Activated T-cell treated with anti-CD3 and anti-CD28 coated beads, Interleukin-2, amount 50 U/mL, for 1 hour (primary cell): ENCODE data around the gene PAPOLA.

Experiments
- DNase-seq: peaks from one replicate; pipeline ENCODE4 v3.0.0-alpha.2; 2020

Gene PAPOLA

DNA sequence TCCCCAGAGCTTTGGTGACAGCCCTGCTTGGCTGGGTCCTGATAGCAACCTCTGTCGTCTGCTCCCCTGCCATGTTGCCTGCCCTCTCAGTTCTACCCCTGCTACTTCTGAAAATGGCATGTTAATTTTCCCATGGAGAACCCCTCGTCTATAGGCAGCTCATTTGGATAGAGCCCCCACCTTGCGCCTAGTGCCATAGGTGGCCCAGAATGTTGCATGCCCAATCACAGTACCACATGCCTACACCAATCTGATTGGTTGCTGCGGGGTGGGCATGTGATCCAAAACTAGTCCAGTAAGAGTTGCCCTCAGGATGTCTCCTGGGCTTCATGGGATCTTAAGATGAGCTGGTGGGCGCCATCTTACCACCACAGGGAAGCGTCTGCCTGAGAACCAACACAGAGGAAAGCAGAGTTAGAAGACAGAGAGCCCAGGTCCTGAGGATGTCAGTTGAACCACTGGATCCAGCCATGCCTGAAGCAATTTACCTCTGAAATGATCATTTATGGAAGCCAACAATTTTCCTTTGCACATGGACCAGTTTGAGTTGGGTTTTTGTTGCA lies 85.7 kb downstream of the PAPOLA start:
- no peak for DNase-seq

GRCh38 chr14:96588410-96589257 lies 86.5 kb downstream of the PAPOLA start:
- DNase-seq: no peak

DNA sequence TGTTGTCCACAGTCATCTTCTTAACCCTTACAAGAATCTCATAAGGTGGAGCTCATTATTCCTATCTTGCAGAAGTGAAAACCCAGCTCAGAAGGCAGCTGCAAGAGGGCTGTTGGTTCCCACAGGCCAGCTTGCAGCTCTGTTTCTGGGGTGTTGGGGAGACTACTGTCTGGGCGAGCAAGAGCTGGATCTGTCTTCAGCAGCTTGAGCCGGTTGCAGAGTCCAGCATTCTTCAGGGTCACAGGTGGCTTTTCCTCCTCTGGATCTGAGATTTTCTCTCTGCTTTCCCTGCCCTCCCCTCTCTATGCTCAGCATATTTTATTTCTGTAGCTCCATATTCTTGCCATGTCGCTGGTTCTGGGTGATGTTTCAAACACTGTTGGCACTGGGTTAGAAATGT lies 87.4 kb downstream of the PAPOLA start:
- no peak for DNase-seq

GRCh38 chr14:96590190-96590864 lies 88.1 kb downstream of the PAPOLA start:
- DNase-seq: no peak

DNA sequence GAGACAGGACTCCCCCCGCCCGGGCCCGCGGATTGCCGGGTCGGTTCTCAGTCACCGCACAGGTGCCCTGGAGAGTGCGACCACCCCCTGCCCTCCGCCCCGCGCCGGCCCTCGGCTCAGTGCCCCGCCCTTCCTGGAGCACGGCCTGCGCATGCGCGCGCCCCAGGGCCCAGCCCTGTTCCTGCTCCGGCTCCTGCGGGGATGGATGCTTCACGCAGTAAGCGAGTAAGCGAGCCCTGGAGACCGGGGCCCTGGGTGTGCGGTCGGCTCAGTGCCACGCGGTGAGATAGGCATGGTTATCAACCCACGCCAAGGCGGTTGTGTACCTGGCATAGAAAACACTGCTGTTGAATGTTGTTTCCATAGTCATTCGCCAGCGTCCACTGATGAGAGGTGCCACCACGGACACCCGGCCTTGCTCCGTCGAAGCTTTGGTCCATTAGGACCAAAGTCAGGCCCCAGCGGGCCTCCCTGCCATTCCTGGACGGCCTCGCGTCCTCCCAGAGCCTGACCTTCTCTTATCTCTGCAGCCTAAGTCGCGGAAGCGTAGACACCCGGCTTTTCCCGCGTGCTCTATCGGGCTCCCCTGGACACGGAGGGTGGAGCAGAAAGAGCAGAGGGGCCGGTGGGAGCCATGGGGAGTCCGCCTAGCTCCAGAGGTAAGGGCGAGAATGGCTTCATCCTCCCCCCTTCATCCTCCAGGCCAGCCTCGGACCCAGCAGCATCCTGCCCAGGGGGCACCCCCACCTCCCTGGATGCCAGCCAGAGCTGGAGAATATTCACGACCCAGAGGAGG lies 90.6 kb downstream of the PAPOLA start:
- peak; percentile 76 for DNase-seq

- no peak for DNase-seq
These were observed 92.8 kb downstream of the PAPOLA start for GRCh38 chr14:96594961-96595360.

DNA sequence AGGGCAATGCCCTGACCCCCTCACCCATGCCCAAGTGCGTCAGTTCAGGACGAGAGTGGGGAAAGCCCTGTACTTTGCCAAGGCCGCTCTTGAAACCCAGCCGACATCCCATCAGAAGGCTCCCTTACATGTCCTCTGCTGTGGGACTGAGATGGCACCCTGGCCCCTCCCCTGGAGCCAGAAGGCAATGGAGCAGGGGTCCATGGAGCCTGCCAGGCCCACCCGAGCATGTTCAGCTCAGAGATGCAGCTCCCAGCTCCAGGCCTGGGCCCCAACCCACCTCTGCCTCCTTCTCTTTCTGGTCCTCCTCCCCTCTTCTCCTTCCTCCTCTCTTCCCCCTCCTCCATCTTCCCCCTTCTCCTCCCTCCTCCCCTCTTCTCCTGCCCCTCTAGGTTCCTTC lies 95.5 kb downstream of the PAPOLA start:
- DNase-seq: no peak

DNA sequence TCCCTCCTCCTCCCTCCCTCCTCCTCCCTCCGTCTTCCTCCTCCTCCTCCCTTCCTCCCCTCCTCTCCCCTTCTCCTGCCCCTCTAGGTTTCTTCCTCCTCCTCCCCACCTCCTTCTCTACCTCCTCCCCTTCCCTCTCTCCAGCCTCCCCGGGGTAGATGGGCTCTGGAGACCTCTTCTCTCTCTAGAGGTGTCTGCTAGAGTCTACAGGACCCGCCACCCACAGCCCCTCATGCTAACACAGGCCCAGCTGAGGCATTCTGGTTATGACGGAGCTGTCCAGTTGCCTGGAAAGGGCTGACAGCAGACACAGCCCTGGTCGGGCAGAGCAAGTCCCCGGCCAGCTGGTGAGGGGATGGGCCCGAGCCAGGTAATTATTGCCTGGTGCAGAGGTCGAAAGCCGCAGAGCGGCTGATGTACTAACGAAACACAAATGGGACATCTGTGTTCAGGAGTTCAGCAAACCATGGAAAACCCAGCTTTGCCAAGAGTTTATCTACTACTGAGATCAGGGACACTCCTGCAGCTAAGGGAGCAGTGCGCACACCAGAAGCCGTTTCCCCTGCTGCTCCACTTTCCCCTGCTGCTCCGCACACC lies 96.2 kb downstream of the PAPOLA start:
- DNase-seq: no peak

DNA sequence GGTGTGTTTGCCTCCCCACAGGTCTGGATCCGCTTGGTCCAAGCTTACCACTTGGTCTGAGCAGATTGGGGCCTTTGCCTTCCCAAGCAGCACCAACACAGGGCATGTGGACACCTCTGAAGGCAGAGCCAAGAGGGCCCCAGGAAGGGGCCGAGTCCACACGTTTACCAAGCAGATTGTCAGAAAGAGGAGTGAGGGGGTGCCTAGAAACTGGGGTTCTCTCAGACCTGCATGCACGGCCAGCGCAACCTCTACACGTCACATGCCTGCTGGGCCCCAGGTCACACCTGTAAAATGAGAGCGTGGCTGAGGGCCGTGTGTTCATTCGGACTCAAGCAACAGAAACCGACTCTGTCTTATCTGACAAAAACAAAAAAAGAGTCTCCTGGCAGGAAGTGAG lies 96.9 kb downstream of the PAPOLA start:
- DNase-seq: no peak

DNA sequence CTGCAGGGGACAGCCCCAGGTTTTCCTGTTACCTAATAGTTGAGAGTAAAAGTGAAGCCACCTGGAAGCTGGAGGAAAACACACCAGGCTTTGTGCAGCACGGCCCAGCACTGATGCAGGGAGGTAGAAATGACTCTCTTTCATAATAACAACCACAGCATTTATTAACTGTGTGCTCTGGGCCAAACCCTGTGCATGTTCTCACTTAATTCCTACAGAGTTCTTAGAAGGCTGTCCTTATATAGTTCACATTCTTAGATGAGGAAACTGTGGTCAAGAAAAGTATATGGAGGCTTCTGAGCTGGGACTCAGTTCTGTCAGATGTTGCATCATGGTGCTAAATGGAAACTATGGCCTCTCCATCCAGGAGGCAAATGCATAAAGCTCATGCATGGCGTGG lies 100.0 kb downstream of the PAPOLA start:
- DNase-seq: no peak

DNA sequence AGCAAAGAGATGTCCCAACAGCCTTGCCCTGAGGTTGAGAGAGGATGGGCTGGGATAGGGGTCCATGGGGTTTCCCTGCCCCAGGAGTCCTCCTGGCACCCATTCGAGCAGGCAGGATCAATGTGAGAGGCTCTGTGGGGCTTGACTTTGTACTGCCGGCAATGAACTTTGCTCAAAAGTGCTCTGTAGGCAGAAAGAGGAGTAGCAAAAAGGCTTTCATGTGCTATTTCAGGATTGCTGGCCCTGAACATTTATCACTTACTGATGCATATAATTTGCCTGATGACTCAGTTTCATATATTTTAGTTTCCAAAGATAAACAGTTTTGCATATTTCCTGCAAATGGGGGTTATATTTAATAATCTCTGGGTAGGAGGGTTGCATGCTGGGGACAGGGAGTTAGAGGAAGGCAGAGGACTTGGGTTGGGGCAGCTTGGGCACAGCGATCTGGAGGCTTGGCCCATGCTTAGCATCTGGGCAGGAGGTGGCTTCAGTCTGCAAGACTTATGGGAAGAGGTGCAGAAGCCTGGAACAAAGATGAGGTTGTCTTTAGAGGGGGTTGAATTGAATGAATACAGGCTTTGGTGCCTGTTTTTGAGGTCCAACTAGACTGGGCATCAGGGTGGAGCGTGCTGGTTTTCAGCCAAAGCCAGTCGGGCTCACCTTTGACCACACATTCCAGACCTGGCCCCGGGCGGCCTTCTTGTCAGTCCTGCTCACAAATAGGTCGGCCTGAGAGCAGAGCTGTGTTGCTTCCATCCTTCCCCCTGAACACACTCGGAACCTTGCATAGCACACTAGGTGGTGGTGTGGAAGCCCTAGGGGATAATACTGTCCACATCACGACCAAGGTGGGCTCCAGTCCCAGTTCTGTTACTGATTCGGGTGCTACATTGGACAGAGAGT lies 101.4 kb downstream of the PAPOLA start:
- DNase-seq: no peak

DNA sequence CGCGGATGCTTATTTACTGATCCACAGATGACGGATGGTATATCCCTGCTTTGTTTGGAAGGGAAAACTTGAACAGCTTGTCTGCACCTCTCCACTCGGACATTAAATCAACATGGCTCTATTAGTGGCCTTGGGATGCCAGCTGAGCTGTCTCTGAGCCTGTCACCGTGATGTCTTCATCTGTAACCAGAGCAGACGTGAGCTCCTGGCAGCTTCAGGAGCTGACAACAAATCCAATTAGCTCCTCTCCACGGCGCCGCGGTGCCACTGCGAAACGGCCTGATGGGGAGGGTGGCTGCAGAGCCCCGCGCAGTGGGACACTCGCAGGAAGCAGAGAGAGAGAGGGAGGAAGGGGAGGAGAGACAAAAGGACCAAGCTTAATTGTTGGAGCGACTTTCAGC lies 112.3 kb downstream of the PAPOLA start:
- DNase-seq: no peak

DNA sequence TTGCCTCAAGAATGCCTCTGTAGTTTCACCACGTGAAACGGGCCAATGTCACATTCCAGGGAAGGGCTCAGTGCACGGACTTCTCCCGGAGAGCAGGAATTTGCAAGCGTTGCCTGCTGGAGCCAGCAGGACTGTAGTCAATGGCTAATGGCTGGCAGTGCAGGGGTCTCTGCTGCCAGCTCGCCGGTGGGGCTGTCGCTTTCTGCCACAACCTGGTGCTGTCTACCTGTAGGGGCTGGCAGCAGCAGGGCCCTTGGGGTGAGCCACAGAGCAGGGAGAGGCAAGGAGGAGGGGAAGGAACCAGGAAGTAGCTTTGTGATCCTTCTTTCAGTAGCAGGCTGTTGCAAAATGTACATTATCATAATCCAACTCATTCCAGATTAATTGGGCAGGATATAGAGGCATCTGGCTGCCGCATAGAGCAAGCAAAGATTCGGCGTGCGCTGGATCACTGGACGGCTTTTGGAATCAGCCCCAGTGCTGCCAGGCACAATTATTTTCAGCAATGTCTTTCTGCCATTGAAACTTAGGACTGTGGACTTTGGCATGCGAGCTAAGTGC lies 114.1 kb downstream of the PAPOLA start:
- DNase-seq: no peak
